Aorta (tissue), 5 donors: ENCODE data around the gene ACTN1. TPM values are rescaled to one million over a fixed set of nuclear protein-coding genes. Genes with fewer than 3 reads are reported as not detected.

Experiments
- ATAC-seq: fragments of 200-7000 bp; cut with Tn5 transposase; one replicate; pipeline ENCODE4 v1.9.1; 2022; ENCODE audit warnings: moderate library complexity; ENCODE audit not compliant: low FRiP score
- DNase-seq, 2 donors: peaks; one replicate each; pipeline ENCODE4 v3.0.0-alpha.2; 2020
- H3K27ac ChIP-seq, 2 donors: one replicate each; pipeline ENCODE4 v1.5.1; 2013; ENCODE audit warnings: low read length in 2 of 2, mild to moderate bottlenecking in 2 of 2, moderate library complexity in 2 of 2, control low read depth in 1 of 2, inconsistent platforms in 1 of 2, low read depth in 1 of 2
- H3K27me3 ChIP-seq, 2 donors: one replicate each; pipeline ENCODE4 v1.6.1; 2013; ENCODE audit warnings: control low read depth in 1 of 2, low read length in 1 of 2, mild to moderate bottlenecking in 1 of 2, moderate library complexity in 1 of 2; ENCODE audit not compliant: insufficient read depth in 2 of 2, control insufficient read depth in 1 of 2
- H3K36me3 ChIP-seq, 2 donors: one replicate each; pipeline ENCODE4 v1.6.1; 2013; ENCODE audit warnings: control low read depth in 1 of 2, low read length in 1 of 2, mild to moderate bottlenecking in 1 of 2; ENCODE audit not compliant: insufficient read depth in 2 of 2, control insufficient read depth in 1 of 2
- H3K4me1 ChIP-seq, 2 donors: one replicate each; pipeline ENCODE4 v1.6.1; 2013; ENCODE audit warnings: low read length in 2 of 2, control low read depth in 1 of 2, mild to moderate bottlenecking in 1 of 2, moderate library complexity in 1 of 2; ENCODE audit not compliant: insufficient read depth in 2 of 2, control insufficient read depth in 1 of 2
- H3K4me3 ChIP-seq, 2 donors: one replicate each; pipeline ENCODE4 v1.5.1; 2013; ENCODE audit warnings: low read length in 2 of 2, control low read depth in 1 of 2, mild to moderate bottlenecking in 1 of 2
- H3K9me3 ChIP-seq: one replicate; pipeline ENCODE4 v1.6.1; 2013; ENCODE audit warnings: mild to moderate bottlenecking, low read length; ENCODE audit not compliant: control insufficient read depth
- WGBS, 2 donors: extraction: QIAGEN DNeasy Blood & Tissue Kit; methylation state at CpG; one replicate each; pipeline ENCODE4 v1.1.7; 2013; 5-methylcytosine and 5-hydroxymethylcytosine counted together
- intact Hi-C, 2 donors: fragments of 100-400 bp; cut with DNase I; formaldehyde crosslinking; loops; one replicate each; pipeline versions ENCODE4 v1.14.2 to v1.15.0; 2022
- polyA plus RNA-seq, 2 donors: library from polyadenylated mRNA; stranded (reverse); fragments of 200-250 nt; gene quantifications; one replicate each; pipeline ENCODE4 v1.2.3, GENCODE V29; 2013
- total RNA-seq, 2 donors: library from RNA; stranded (reverse); fragmentation: NEBNext Ultra II Directional; extraction: Animal tissue kit (Norgen Biotek cat#: 25700); gene quantifications; one replicate each; pipeline ENCODE4 v1.2.1, GENCODE V29; 2021
- donor health status: healthy with polysubstance abuse.
- donor health status: Bipolar disorder and iron deficiency.
- donor health status: DM: no; HTN: no; CAD: no.
- donor health status: DM: no; HTN: no; CAD: no.
- donor health status: DM: yes; HTN: yes; CAD: no.

ACTN1 gene
- total and polyA plus RNA-seq, 4 donors: 82.0 to 1,590 (median 631) TPM

GRCh38 chr14:68928770-68929550, 50.1 kb downstream of the ACTN1 start:
- Histone ChIP-seq H3K9me3 (no peaks in the 10 kb centered on the region), H3K4me1 (peaks cover 0 to 5% of the 10 kb centered on the region in 2 donors), H3K27me3 (no peaks in the 10 kb centered on the region), H3K27ac (peak overlapping the region in 1 of 2 donors; percentile 70), H3K4me3 (no peak overlapping the region), H3K36me3 (peaks cover 2% of the 10 kb centered on the region in 2 donors)
- intact Hi-C loops: loop anchor here in 1 of 2 donors (5.0 kb wide), 1 partner anchor 38 kb away; no protein-coding TSS in a partner anchor
- DNase-seq: no peak
- WGBS, 2 donors: 29 to 32% methylated on average over 22 of the region's 22 CpGs
- ATAC-seq: no peak

GRCh38 chr14:68927956-68928675, 51.0 kb downstream of the ACTN1 start:
- Histone ChIP-seq H3K36me3 (peaks cover 0 to 2% of the 10 kb centered on the region in 2 donors), H3K9me3 (no peaks in the 10 kb centered on the region), H3K4me1 (peaks cover under 1 to 5% of the 10 kb centered on the region in 2 donors), H3K27me3 (no peaks in the 10 kb centered on the region), H3K27ac (peak overlapping the region; percentile 47 to 64), H3K4me3 (no peak overlapping the region)
- no peak for DNase-seq
- intact Hi-C loops: loop anchor here in 1 of 2 donors (5.0 kb wide), 1 partner anchor 39 kb away; no protein-coding TSS in a partner anchor
- ATAC-seq: no peak
- WGBS, 2 donors: 17 to 21% methylated on average over 9 of the region's 9 CpGs

- intact Hi-C loops: loop anchor here in 1 of 2 donors (5.0 kb wide), 1 partner anchor 40 kb away; no protein-coding TSS in a partner anchor
Measured at GRCh38 chr14:68927089-68927488, 52.0 kb downstream of the ACTN1 start.

GRCh38 chr14:68926236-68926635, 52.9 kb downstream of the ACTN1 start:
- 83 to 94% methylated on average over 1 of the region's 1 CpG for WGBS, 2 donors
- Histone ChIP-seq H3K9me3 (no peaks in the 10 kb centered on the region), H3K27ac (peak overlapping the region in 1 of 2 donors; percentile 65), H3K4me3 (no peak overlapping the region), H3K4me1 (peaks cover 3 to 7% of the 10 kb centered on the region in 2 donors), H3K27me3 (no peaks in the 10 kb centered on the region), H3K36me3 (peaks cover 0 to 2% of the 10 kb centered on the region in 2 donors)
- intact Hi-C loops: loop anchor here in 1 of 2 donors (5.0 kb wide), 1 partner anchor 41 kb away; no protein-coding TSS in a partner anchor
- no peak for ATAC-seq
- no peak for DNase-seq

More at GRCh38 chr14:68927089-68927488, 52.0 kb downstream of the ACTN1 start:
- H3K4me3 ChIP-seq: no peak overlapping the region
- peaks cover 0 to 2% of the 10 kb centered on the region in 2 donors for H3K36me3 ChIP-seq
- peak overlapping the region in 1 of 2 donors; percentile 65 for H3K27ac ChIP-seq
- peaks cover 3 to 6% of the 10 kb centered on the region in 2 donors for H3K4me1 ChIP-seq
- DNase-seq: no peak
- H3K27me3 ChIP-seq: no peaks in the 10 kb centered on the region
- no peaks in the 10 kb centered on the region for H3K9me3 ChIP-seq
- no peak for ATAC-seq
- WGBS, 2 donors: 69 to 76% methylated on average over 3 of the region's 3 CpGs

GRCh38 chr14:68925373-68925772, 53.7 kb downstream of the ACTN1 start:
- intact Hi-C loops: loop anchor here in 1 of 2 donors (5.0 kb wide), 1 partner anchor 42 kb away; no protein-coding TSS in a partner anchor
- Histone ChIP-seq H3K9me3 (no peaks in the 10 kb centered on the region), H3K36me3 (peaks cover 2 to 3% of the 10 kb centered on the region in 2 donors), H3K27me3 (no peaks in the 10 kb centered on the region), H3K27ac (peak overlapping the region in 1 of 2 donors; percentile 37), H3K4me1 (peaks cover 3 to 5% of the 10 kb centered on the region in 2 donors), H3K4me3 (no peak overlapping the region)
- 64 to 69% methylated on average over 10 of the region's 10 CpGs for WGBS, 2 donors
- ATAC-seq: no peak
- no peak for DNase-seq

GRCh38 chr14:68924186-68925158, 54.6 kb downstream of the ACTN1 start:
- H3K9me3 ChIP-seq: no peaks in the 10 kb centered on the region
- 14 to 22% methylated on average over 12 of the region's 12 CpGs for WGBS, 2 donors
- H3K27me3 ChIP-seq: no peaks in the 10 kb centered on the region
- intact Hi-C loops: loop anchor here in 1 of 2 donors (5.0 kb wide), 2 partner anchors 33 to 43 kb away; no protein-coding TSS in a partner anchor
- H3K4me3 ChIP-seq: no peak overlapping the region
- DNase-seq: peak; percentile 74 to 85
- ATAC-seq: peak; percentile 81
- peaks cover 2 to 3% of the 10 kb centered on the region in 2 donors for H3K36me3 ChIP-seq
- H3K27ac ChIP-seq: peak overlapping the region; percentile 91 to 92
- peaks cover 3 to 4% of the 10 kb centered on the region in 2 donors for H3K4me1 ChIP-seq

- no peak overlapping the region for H3K4me3 ChIP-seq
- peaks cover 3 to 4% of the 10 kb centered on the region in 2 donors for H3K4me1 ChIP-seq
- H3K27me3 ChIP-seq: no peaks in the 10 kb centered on the region
- ATAC-seq (peak; percentile 13), DNase-seq (no peak)
- intact Hi-C loops: loop anchor here in 1 of 2 donors (5.0 kb wide), 1 partner anchor 34 kb away; no protein-coding TSS in a partner anchor
- H3K36me3 ChIP-seq: peaks cover 2 to 3% of the 10 kb centered on the region in 2 donors
- no peaks in the 10 kb centered on the region for H3K9me3 ChIP-seq
- peak overlapping the region; percentile 10 to 84 for H3K27ac ChIP-seq
- 17 to 22% methylated on average over 7 of the region's 7 CpGs for WGBS, 2 donors
Measured at GRCh38 chr14:68922886-68923285, 56.2 kb downstream of the ACTN1 start.
